ENCODE data around the gene CCDC136. TPM values are rescaled to one million over a fixed set of nuclear protein-coding genes. Genes with fewer than 3 reads are reported as not detected.

CCDC136 gene
- total and polyA plus RNA-seq, 7 donors: 3.9 to 24.5 (median 14.0) TPM

DNA sequence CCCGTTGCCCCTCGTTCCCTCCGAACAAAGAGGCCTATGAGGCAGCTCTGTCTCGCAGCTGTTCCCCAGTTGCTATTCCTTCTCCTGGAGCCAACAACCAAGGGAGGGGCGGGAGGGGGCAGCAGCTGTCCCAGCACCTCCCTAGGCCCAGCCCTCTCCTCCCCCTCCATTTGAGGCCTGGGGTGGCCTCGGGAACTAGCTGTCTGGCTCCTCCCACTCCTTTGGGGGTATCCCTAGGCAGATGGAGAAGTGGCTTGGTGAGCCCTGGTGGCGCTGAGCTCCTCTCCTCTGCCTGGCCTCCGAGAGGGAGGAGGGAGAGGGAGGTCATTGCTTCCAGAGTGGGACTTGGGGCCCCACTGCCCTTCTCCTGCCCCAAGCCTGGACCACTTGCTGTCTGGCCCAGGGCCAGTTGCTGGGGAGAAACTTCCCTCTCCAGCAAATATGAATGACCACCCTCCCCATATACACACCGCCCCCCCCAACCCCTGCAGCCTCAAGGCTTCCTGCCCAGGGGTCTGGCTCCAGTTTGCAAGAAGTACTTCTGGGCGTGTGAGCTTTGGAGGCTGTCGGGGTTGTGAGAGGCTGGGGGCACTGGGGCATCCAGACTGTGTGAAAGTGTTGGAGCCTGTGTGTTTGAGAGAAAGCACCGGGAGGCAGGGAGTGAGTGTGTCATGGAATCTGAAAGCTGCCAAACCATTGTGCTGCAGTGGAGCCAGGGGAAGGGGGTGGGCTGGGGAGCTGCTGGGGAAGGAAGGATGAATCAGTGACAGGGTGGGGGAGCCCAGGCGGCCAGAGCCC is 41.6 kb downstream of the CCDC136 start:
- peaks cover 50% of the 10 kb centered on the region for H3K4me1 ChIP-seq
- TF ChIP-seq, protein P1, sequence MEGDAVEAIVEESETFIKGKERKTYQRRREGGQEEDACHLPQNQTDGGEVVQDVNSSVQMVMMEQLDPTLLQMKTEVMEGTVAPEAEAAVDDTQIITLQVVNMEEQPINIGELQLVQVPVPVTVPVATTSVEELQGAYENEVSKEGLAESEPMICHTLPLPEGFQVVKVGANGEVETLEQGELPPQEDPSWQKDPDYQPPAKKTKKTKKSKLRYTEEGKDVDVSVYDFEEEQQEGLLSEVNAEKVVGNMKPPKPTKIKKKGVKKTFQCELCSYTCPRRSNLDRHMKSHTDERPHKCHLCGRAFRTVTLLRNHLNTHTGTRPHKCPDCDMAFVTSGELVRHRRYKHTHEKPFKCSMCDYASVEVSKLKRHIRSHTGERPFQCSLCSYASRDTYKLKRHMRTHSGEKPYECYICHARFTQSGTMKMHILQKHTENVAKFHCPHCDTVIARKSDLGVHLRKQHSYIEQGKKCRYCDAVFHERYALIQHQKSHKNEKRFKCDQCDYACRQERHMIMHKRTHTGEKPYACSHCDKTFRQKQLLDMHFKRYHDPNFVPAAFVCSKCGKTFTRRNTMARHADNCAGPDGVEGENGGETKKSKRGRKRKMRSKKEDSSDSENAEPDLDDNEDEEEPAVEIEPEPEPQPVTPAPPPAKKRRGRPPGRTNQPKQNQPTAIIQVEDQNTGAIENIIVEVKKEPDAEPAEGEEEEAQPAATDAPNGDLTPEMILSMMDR (IDR thresholded peaks at IDR 0.05): no peak
- no peaks in the 10 kb centered on the region for H3K9me3 ChIP-seq
- intact Hi-C loops (cut with DNase I): loop anchor here in 1 of 2 donors (5.0 kb wide), 1 partner anchor 91 kb away; no protein-coding TSS in a partner anchor
- peaks cover 4 to 74% of the 10 kb centered on the region in 2 donors for H3K36me3 ChIP-seq (ENCODE audit: insufficient read depth in 1 of 2, low read depth in 1 of 2)
- DNase-seq (peak; percentile 77 to 89), ATAC-seq (peak; percentile 8 to 25 (median 18))
- peak overlapping the region; percentile 100 for H3K27ac ChIP-seq
- WGBS, 3 donors: 2 to 3% (median 3%) methylated on average over 12 to 13 of the region's 13 CpGs
- peak overlapping the region; percentile 89 for H3K4me3 ChIP-seq
- H3K27me3 ChIP-seq (ENCODE audit: insufficient read depth in 3 of 3, low read length in 2 of 3): no peaks in the 10 kb centered on the region

DNA sequence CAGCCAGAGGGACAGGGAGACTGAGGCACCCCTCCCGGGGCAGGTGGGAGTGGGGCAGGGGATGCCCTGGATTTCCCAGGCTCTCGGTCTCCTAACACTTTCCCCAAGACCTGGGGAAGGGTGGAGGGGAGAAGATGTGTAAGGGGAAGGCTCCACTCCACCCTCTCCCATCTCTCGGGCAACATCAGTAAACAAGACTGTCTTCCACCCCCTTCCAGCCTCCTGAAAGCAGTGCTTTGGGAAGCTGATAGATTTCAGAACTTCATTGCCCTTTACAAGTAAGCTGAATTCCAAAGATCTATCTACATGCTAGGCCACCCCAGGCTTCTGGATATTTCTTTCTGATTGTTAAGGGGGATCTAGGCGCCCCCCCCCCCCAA is 42.2 kb downstream of the CCDC136 start:
- Histone ChIP-seq H3K9me3 (no peaks in the 10 kb centered on the region), H3K36me3 (ENCODE audit: insufficient read depth in 1 of 2, low read depth in 1 of 2) (peaks cover 4 to 80% of the 10 kb centered on the region in 2 donors), H3K27ac (peak overlapping the region; percentile 100), H3K27me3 (ENCODE audit: insufficient read depth in 3 of 3, low read length in 2 of 3) (no peaks in the 10 kb centered on the region), H3K4me1 (peaks cover 45% of the 10 kb centered on the region), H3K4me3 (peak overlapping the region; percentile 89)
- ATAC-seq (no peak), DNase-seq (no peak)
- TF ChIP-seq, protein P1 (IDR thresholded peaks at IDR 0.05): no peak
- 14 to 26% (median 16%) methylated on average over 2 to 4 of the region's 4 CpGs for WGBS, 3 donors
- intact Hi-C loops (cut with DNase I): loop anchor here in 1 of 2 donors (5.0 kb wide), 1 partner anchor 92 kb away; no protein-coding TSS in a partner anchor

DNA sequence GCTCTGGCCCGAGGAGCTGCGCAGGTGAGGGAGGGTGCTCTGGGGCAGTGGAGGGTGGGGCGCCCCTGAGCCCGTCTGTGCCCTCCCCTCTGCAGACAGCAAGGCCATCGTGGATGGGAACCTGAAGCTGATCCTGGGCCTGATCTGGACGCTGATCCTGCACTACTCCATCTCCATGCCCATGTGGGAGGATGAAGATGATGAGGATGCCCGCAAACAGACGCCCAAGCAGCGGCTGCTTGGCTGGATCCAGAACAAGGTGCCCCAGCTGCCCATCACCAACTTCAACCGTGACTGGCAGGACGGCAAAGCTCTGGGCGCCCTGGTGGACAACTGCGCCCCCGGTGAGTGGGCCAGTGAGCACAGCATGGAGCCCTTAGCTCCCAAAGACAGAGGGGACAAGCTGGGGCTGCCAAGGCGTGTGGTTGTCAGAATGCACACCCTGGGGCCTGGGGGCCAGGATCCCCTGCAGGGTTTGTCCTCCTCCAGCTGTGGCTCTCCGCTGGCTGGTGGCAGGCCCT is 43.5 kb downstream of the CCDC136 start:
- Histone ChIP-seq H3K4me3 (peak overlapping the region; percentile 89), H3K9me3 (no peaks in the 10 kb centered on the region), H3K36me3 (ENCODE audit: insufficient read depth in 1 of 2, low read depth in 1 of 2) (peaks cover 4 to 94% of the 10 kb centered on the region in 2 donors), H3K27me3 (ENCODE audit: insufficient read depth in 3 of 3, low read length in 2 of 3) (no peaks in the 10 kb centered on the region), H3K4me1 (peaks cover 50% of the 10 kb centered on the region), H3K27ac (peak overlapping the region; percentile 100)
- intact Hi-C loops (cut with DNase I): no loop called here
- ATAC-seq (no peak), DNase-seq (peak; percentile 25 to 51)
- TF ChIP-seq, protein P1 (IDR thresholded peaks at IDR 0.05): no peak
- 41 to 56% (median 42%) methylated on average over 16 of the region's 16 CpGs for WGBS, 3 donors

DNA sequence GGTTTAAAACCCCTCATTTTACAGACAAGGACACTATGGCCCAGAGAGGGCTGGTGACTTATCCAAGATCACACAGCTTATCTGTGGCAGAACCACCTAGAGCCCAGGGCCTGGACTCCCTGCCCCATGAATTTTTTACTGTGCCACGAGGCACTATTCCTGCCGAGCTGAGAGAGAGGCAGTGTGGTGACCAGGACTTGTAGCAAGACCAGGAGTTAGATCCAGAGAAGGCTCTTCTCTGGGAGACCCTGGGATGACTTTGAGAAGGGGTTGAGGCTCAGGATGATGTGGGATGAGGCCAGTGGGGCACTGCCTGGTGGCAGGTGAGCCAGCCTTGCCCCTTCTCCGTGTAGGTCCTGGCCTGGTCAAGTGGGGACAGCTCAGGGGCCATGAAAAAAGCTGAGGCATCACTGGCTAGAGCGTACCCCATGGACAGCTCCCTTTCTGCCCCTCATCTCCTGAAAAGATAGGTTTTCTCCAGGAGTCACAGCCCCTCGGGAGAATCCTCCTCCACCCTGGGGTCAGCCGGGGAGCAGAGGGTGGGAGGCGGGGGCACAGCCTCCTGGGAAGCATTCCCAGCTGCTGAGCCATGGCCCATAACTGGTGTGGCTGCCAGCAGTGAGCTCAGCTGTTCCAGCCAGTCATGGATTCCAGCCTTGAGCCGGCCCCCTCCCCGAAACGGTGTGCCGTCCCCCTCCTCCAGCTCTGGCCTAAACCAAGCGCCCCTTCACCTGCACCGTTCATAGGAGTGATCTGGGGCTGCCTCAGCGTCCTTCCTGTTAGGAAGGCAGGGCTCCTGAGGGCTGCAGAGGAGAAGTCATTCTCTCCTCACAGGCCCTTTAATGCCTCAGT is 44.2 kb downstream of the CCDC136 start:
- peak overlapping the region; percentile 89 for H3K4me3 ChIP-seq
- intact Hi-C loops (cut with DNase I): loop anchor here in 1 of 2 donors (1.0 kb wide), 1 partner anchor 16 kb away; no protein-coding TSS in a partner anchor

More for the DNA sequence above, 44.2 kb downstream of the CCDC136 start:
- 27 to 34% (median 29%) methylated on average over 14 of the region's 14 CpGs for WGBS, 3 donors
- ATAC-seq (peak; percentile 13 to 40 (median 26)), DNase-seq (peak; percentile 65 to 88)
- H3K4me1 ChIP-seq: peaks cover 50% of the 10 kb centered on the region
- H3K27ac ChIP-seq: peak overlapping the region; percentile 100
- H3K36me3 ChIP-seq (ENCODE audit: insufficient read depth in 1 of 2, low read depth in 1 of 2): peaks cover 4 to 97% of the 10 kb centered on the region in 2 donors
- no peaks in the 10 kb centered on the region for H3K9me3 ChIP-seq
- no peaks in the 10 kb centered on the region for H3K27me3 ChIP-seq (ENCODE audit: insufficient read depth in 3 of 3, low read length in 2 of 3)
- TF ChIP-seq, protein P1 (IDR thresholded peaks at IDR 0.05): no peak

All from psoas muscle (tissue), 8 donors.